MM.1S (cell line): ENCODE measurements around the gene NUMB.

Source experiments
- CTCF ChIP-seq: fragments of 300-600 bp; sonication (generic); IDR thresholded peaks from 2 replicates; pipeline ENCODE4 v1.5.1; 2016; ENCODE audit warnings: antibody characterized with exemption, low read length, mixed read lengths
- EZH2 ChIP-seq: fragments of 300-600 bp; sonication (generic); optimal IDR thresholded peaks from 2 replicates; pipeline ENCODE3; 2017; ENCODE audit warnings: low read depth, mild to moderate bottlenecking, antibody characterized with exemption, low read length, mixed read lengths
- EZH2phosphoT487 ChIP-seq: fragments of 300-600 bp; sonication (generic); IDR thresholded peaks from 2 replicates; pipeline ENCODE4 v1.6.1; 2018; ENCODE audit warnings: antibody characterized with exemption, low read length

GRCh38 chr14:73238941-73239340, 219.4 kb downstream of the NUMB start:
- TF ChIP-seq CTCF, result no peak
- TF ChIP-seq EZH2, result no peak
- no peak for TF ChIP-seq EZH2phosphoT487
